Muscle of arm (tissue), 12 donors: ENCODE measurements around the gene EFCAB7. TPM values are rescaled to one million over a fixed set of nuclear protein-coding genes. Genes with fewer than 3 reads are reported as not detected.

Experiments
- DNase-seq: peaks from one replicate; pipeline ENCODE4 v3.0.0-alpha.2; 2013
- polyA plus RNA-seq, 12 donors: library from polyadenylated mRNA; unstranded; fragments of 120-200 nt; gene quantifications; one replicate each; pipeline ENCODE4 v1.2.1, GENCODE V29; 2013; ENCODE audit not compliant: insufficient read length in 12 of 12

Gene EFCAB7
- polyA plus RNA-seq, 12 donors, result 5.4 to 16.7 (median 10.8) TPM; not detected in 1

- no peak for DNase-seq
Observed at GRCh38 chr1:63601912-63602311, 78.6 kb downstream of the EFCAB7 start.

- no peak for DNase-seq
Observed at GRCh38 chr1:63602629-63603028, 79.3 kb downstream of the EFCAB7 start.

GRCh38 chr1:63603810-63604209 lies 80.5 kb downstream of the EFCAB7 start:
- DNase-seq, result no peak

GRCh38 chr1:63607322-63607721 lies 84.0 kb downstream of the EFCAB7 start:
- no peak for DNase-seq

GRCh38 chr1:63611231-63611630 lies 87.9 kb downstream of the EFCAB7 start:
- no peak for DNase-seq

GRCh38 chr1:63612564-63612963 lies 89.2 kb downstream of the EFCAB7 start:
- DNase-seq, result no peak

GRCh38 chr1:63612971-63613370 lies 89.6 kb downstream of the EFCAB7 start:
- no peak for DNase-seq

GRCh38 chr1:63615768-63616420 lies 92.6 kb downstream of the EFCAB7 start:
- DNase-seq, result peak; percentile 86

- no peak for DNase-seq
Observed at GRCh38 chr1:63617450-63617849, 94.1 kb downstream of the EFCAB7 start.

GRCh38 chr1:63618011-63618410 lies 94.7 kb downstream of the EFCAB7 start:
- no peak for DNase-seq

- no peak for DNase-seq
Observed at GRCh38 chr1:63619558-63619957, 96.2 kb downstream of the EFCAB7 start.

- DNase-seq, result no peak
Observed at GRCh38 chr1:63620671-63621070, 97.3 kb downstream of the EFCAB7 start.

- no peak for DNase-seq
Observed at GRCh38 chr1:63621075-63621474, 97.8 kb downstream of the EFCAB7 start.

- no peak for DNase-seq
Observed at GRCh38 chr1:63621698-63622097, 98.4 kb downstream of the EFCAB7 start.

Other genes starting within 250 kb of the EFCAB7 start
- 1 to 10 TPM in 11 of 12 donors, not detected in 1; 3.7 to 10.0 (median 5.6) TPM for gene FOXD3, start 201.0 kb upstream of the EFCAB7 start, polyA plus RNA-seq
- gene ALG6, start 155.9 kb upstream of the EFCAB7 start, polyA plus RNA-seq, result 10 to 100 TPM in 11 of 12 donors, not detected in 1; 12.7 to 26.0 (median 17.1) TPM
- gene ITGB3BP, start 300 bp upstream of the EFCAB7 start, polyA plus RNA-seq, result 10 to 100 TPM in 11 of 12 donors, not detected in 1; 22.2 to 47.7 (median 31.8) TPM
- gene PGM1, start 69.9 kb downstream of the EFCAB7 start, polyA plus RNA-seq, result 100 to 1,000 TPM in 1 of 12 donors, 10 to 100 TPM in 10, not detected in 1; 41.1 to 100 (median 60.2) TPM